Activated CD4-positive, alpha-beta T cell treated with anti-CD3 and anti-CD28 coated beads, Interleukin-2, amount 50 U/mL, for 24 hours (primary cell): Measurements from ENCODE around the gene UBE2E1.
"Not testable (repeated sequence)": the region's sequence is repeated elsewhere in the genome, so short reads cannot be mapped to it uniquely, and the experiment has no call there.

ENCODE experiments used
- DNase-seq, 2 donors: peaks; one replicate each; pipeline ENCODE4 v3.0.0-alpha.2; 2020; ENCODE audit warnings: low read depth in 1 of 2, low spot score in 1 of 2

The UBE2E1 gene

DNA sequence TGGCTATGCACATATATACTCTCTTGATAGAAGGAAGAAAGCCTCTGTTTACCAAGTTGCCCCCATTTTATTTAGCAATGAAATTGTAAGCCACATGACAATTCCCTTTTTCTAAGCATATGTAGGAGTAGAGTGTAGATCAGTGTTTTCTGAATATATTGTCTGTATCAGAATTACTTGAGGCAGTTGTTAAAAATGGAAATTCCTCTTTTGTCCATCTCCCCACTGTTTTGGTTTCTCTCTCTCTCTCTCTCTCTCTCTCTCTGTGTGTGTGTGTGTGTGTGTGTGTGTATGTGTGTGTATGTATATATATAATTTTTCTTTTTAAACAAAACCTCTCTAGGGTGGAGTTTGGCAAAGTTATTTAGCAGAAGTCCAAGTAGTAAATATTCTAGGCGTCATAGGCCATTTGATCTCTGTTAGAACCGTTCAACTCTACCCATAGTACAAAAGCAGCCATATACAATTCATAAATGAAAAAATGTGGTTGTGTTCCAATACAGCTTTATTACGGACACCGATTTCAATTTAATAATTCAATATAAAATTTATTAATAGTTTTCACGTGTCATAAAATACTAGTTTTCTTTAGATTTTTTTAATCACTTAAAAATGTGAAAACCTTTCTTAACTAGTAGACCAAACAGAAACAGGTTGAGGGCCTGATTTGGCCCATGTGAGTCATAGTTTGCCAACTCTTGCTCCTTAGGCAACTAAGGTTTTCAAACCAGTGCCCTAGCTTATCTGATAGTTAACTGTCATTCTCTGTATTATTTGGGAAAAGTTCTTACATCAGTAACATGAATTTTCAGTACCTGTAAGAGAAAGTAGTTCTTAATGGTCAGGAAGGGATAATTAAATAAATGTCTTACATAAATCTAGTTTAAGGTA is 39.8 kb downstream of the UBE2E1 start:
- no peak for DNase-seq

DNA sequence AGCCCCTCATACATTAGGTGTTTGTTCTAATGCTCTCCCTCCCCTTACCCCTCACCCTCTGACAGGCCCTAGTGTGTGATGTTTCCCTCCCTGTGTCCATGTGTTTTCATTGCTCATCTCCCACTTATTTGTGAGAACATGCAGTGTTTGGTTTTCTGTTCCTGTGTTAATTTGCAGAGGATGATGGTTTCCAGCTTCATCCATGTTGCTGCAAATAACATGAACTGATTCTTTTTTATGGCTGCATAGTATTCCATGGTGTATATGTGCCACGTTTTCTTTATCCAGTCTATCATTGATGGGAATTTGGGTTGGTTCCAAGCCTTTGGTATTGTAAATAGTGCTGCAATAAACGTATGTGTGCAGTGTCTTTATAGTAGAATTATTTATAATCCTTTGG is 43.7 kb downstream of the UBE2E1 start:
- DNase-seq: not testable (repeated sequence)

- no peak for DNase-seq
Measured at GRCh38 chr3:23856286-23856685, 50.5 kb downstream of the UBE2E1 start.

- DNase-seq: no peak
Measured at GRCh38 chr3:23859012-23859743, 53.4 kb downstream of the UBE2E1 start.

GRCh38 chr3:23859839-23860382 is 54.2 kb downstream of the UBE2E1 start:
- DNase-seq: no peak

- DNase-seq: no peak
Measured at GRCh38 chr3:23861689-23862088, 55.9 kb downstream of the UBE2E1 start.

DNA sequence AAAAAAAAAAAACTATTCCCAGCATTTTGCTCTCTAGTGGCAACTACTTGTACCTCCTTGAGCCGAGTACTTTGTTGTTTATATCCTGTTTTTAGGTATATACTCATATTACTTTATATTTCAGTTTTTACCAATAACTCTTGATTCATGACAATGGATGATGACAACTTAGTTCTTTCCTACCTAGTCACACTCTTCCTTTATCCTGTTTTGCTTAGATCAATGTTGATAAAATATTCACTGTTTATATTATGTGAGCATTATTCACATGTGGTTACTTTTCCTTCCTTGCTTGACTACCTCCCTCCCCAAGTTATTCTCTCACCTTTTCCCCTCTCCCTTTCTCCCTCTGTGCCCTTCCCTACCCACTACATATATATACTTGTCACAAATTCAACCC is 57.3 kb downstream of the UBE2E1 start:
- DNase-seq: no peak

- DNase-seq: no peak
Measured at GRCh38 chr3:23864931-23865330, 59.2 kb downstream of the UBE2E1 start.

DNA sequence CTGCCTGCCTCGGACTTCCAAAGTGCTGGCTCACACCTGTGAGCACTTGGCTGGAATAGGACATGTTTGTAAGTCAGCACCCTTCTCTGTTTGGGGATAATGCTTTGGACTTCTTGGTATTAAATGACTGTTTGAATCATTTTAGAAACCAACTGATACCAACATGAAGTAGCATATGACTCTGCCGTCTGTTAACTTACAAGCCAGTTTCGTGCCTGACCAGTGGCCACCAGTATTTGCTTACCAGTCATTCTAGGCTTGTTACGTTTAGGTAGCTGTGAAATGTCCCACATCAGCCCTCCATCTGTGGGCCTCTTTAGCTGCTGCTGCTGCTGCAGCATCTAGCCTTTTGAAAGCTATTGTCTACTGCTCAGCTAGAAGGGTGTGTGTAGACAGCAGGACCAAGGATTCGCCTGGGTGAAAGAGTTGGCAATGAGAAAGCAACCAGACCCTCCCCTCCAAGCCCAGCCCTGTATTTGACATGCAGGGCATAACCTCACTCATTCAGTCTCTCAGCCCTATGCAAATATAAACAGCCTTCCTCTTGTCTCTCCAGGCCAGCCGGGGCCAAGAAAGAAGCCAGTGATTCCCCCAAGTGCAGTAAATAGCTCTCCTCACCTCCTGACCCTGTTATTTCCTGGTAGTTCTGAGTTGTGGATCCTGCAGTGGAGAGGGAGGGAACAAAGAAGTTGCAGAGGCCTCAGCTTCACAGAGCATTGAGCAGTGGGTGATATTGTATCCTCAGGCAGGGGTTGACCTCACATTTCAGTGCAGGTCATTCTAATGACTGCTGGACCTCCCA is 60.0 kb downstream of the UBE2E1 start:
- no peak for DNase-seq

DNA sequence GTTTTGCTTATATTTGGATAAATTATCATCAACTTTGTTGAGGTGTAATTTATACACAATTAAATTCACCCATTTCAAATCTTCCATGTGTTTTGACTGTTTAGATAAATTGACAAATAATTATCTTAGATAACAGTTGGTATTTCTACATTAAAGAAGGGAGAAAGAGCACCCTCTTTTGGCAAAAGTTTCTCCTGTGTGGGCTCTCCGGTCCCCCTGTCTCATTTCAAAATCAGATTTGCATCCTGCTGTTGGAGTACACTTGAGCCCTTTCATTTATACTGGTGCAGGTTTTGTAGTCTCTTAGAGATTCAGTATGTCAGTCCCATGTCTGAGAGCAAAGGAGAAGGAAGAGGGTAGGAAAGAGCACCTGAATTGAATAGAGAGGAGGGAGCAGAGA is 61.6 kb downstream of the UBE2E1 start:
- no peak for DNase-seq

DNA sequence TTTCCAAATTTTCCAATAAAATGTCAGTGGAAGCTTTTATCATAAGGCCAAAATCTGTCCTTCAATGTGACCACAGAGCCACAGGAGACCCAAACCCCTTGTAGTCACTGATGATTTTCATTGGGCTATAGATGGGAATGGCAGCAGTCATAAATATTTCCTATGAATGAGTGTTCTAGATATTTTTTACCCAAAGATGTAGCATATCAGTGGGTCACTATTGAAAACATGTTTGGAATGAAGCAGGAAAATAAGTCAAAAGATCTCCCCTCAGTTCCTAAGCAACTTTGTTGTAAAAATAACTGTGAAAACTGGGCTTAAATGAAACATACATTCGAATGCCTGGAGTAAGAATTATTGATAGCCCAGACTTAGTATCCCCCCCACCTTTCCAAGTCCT is 62.1 kb downstream of the UBE2E1 start:
- no peak for DNase-seq

DNA sequence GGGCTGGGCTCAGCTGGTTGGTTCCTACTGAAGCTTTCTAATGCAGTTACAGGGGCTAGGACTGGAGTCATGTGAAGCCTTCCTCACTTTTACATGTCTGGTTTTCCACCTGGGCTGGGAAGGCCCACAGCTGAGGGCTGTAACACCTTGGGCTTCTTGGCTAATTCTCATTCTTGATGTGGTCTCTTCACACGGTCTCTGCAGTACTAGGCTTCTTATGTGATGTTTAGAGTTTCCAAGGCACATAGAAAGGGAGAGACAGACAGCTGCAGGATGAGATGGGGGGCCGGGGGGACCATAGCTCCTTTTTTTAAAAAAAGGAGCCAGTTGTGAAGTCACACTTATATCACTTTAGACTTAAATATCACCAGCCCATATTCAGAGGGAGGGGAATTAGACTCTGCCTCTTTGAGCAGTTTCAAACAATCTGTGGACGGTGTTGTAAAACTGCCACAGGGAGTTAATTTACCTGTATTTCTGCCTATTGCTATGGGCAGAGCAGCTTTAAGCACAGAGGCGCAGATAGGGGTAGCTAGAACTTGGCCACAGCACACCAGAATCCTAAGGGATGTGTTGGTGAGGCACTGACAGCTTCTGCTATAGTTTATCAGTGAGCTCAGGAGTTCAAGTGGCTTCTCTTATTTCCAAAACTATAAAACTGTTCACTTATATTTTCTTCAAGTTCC is 64.4 kb downstream of the UBE2E1 start:
- no peak for DNase-seq

DNA sequence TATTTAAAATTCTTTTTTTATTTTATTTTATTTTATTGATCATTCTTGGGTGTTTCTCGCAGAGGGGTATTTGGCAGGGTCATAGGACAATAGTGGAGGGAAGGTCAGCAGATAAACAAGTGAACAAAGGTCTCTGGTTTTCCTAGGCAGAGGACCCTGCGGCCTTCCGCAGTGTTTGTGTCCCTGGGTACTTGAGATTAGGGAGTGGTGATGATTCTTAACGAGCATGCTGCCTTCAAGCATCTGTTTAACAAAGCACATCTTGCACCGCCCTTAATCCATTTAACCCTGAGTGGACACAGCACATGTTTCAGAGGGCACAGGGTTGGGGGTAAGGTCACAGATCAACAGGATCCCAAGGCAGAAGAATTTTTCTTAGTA is 64.9 kb downstream of the UBE2E1 start:
- DNase-seq: not testable (repeated sequence)

DNA sequence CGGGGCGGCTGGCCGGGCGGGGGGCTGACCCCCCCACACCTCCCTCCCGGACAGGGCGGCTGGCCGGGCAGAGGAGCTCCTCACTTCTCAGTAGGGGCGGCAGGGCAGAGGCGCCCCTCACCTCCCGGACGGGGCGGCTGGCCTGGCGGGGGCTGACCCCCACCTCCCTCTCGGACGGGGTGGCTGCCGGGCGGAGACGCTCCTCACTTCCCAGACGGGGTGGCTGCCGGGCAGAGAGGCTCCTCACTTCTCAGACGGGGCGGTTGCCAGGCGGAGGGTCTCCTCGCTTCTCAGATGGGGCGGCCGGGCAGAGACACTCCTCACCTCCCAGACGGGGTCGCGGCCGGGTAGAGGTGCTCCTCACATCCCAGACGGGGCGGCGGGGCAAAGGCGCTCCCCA is 65.6 kb downstream of the UBE2E1 start:
- DNase-seq: not testable (repeated sequence)

DNA sequence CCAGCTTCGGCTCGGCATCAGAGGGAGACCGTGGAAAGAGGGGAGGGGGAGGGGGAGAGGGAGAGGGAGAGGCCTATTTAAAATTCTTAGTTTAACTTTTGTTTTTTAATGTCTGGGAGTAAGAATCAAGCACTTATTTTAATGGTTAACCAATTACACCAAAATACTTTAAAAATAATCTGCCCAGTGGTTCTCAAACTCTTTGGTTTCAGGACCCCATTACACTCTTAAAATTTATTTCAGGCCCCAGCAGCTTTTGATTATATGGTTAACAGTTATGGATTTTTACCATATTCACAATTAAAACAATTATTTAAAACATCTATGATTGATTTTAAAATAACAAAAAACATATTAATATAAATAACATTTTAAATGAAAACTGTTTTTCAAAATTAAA is 66.6 kb downstream of the UBE2E1 start:
- DNase-seq: no peak

DNA sequence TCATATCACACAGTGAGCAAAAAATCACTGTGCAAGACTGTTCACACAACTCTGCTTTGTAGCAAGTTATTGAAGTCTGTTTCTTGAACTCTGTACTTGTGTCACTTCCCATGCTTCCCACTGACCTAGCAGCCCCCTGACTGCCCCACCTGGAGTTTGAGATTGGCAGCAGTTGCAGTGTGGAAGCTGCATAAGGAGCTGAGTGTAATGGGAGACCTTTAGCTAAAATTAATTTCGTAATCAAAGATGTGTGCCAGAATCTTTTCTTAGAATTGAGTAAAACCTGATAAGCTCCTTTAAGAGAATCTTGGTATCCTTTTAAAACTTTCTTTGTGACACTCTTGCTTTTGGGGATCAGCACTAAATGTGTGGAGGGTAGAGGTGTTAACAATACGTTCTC is 68.2 kb downstream of the UBE2E1 start:
- no peak for DNase-seq

DNA sequence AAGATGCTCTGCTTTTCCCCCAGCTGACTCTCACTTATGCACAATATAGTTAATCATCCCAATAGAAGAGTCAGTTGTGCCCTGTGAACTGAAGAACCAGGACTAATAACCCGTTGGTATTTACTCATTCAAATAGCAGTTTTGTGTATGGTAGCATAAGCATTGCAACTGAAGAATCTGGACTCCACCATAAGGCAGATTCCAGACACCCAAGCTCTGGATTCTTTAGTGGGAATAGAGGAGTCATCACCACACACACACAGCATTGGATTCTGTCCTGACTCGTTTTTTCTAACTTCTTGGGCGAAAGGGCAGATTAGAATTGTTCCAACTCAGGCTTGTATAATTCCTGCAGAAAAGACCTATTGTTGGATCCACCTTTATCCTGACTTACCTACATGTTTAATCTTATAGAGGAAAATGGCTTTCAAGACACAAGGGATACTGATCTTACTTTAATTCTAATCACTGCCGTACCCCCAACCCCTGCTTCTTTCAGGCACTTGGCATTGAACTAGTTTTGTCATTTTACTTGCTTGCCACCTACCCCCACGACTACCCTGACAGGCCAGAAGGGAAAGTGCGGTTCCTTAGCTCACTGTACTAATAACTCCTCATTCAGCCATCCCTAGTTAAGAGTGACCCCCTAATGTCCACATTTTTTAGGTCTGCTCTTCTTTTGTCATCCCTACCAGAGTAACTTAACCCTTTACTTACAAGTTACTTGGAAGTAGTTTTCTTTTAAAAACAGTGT is 68.8 kb downstream of the UBE2E1 start:
- DNase-seq: no peak

DNA sequence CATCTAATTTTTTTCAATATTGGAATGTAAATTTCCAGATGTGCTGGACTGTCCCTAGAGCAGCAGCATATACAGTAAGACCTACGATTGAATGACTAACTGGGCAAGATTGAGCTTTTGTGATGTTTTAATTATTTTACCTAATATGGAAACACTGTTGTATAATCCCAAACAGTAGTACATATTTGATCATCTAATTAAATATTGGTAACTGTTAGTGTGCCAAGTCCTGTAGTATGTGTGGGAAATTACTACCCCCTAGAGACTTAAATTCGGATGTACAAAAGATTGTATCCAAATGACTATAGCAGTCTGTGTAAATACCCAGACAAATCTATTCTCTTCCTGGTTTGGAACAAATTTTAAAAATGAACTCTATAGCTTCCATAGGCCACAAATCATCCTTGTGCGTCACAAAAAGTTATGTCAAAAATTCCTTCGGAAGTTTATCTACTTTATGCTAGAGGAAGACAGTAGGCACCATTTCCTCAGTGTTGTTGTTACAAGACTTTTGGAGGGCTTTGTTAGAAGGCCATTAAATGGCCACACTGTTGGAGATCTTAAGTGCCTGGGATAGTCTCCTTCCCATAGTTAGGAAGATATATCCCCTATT is 69.5 kb downstream of the UBE2E1 start:
- no peak for DNase-seq

DNA sequence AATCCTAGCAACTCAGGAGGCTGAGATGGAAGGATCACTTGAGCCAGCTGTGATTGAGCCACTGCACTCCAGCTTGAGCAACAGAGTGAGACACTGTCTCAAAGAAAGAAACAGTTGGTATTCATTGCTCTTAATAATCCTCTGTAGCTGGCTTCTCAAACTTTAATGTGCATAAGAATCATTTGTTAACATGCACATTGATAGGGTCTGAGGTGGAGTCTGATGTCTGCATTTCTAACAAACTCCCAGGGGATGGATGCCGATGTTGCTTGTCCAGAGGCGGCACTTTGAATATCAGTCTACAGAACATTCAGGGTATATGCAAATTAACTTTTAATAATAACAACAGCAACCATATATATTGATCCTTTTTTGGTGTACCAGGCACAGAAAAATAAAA is 71.2 kb downstream of the UBE2E1 start:
- no peak for DNase-seq
